Activated T-helper 1 cell treated with anti-CD3 and anti-CD28 coated beads, Interleukin-2, amount 50 U/mL, for 16 hours (primary cell): ENCODE measurements around the gene FOXP1.
"Not testable (repeated sequence)": the region's sequence is repeated elsewhere in the genome, so short reads cannot be mapped to it uniquely, and the experiment has no call there.

Experiments
- DNase-seq, 2 donors: peaks; one replicate each; pipeline ENCODE4 v3.0.0-alpha.2; 2020; ENCODE audit warnings: low read depth in 1 of 2, low spot score in 1 of 2

FOXP1 gene

DNA sequence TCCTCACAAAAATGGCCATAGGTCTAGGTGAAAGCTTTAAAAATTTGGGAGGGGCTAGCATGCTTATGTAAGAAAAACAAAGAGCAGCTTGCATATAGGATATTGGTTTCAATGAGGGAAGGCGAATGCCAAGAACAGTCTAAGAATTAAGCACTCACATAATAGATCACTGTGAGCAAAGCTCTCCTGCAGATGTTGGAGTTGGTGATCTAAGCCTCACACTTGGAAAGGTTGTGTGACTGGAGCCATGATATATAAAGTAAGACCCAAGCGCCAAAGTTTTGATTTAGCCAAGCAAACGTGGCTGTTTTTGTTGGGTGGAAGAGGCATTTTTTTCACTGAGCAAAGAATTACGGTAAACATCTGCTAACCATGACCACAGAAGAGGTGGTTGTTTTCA lies 237.5 kb downstream of the FOXP1 start:
- no peak for DNase-seq

DNA sequence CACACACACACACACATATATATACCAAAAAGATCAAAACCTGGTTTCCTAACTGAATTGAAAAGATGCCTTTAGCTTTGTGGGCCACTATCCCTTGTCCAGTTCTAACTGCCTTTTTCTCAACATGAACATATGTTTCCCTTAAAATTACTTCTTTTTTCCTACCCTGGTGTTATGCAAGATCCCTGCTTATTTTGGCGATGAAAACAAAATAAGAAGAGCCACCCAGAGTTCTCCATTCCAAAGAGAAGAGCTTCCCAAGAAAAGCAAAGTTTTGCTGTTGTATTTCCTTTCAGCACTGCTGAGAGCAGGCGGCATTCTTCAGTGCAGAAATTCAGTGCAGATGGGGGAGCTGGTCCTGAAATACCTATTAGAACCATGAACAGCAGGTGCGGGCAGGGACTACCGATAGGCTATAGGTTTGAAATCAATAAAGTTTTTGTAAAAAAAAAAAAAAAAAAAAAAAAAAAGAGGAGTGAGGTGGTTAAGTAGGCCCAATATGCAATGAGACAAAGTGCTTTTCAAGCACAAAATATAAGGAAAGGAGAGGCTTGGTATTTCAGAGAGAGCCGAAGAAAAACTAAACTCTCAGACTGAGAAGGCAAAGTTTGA lies 238.0 kb downstream of the FOXP1 start:
- DNase-seq: no peak

DNA sequence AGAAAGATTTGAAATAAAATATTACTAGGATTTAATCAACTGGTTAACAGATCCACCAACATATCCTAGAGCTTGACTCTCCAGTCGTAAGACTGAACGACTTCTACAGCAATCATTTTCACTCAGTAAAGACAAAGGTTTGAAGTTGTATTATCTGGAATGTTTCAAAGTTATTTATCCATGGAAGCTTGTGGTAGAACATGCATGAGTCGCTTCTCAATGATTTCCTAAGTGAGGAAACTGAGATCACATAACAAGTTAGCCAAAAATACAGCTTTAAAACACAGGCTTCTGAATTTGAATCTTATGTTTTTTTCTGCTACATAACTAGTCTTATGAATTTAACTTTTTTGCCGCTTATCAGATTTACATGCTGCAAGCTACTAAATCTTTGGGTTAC lies 241.8 kb downstream of the FOXP1 start:
- DNase-seq: no peak

GRCh38 chr3:71339049-71339448 lies 244.5 kb downstream of the FOXP1 start:
- DNase-seq: no peak

- no peak for DNase-seq
Measured at GRCh38 chr3:71332813-71333212, 250.7 kb downstream of the FOXP1 start.

- DNase-seq: no peak
Measured at GRCh38 chr3:71330909-71331308, 252.6 kb downstream of the FOXP1 start.

- DNase-seq: no peak
Measured at GRCh38 chr3:71330505-71330904, 253.0 kb downstream of the FOXP1 start.

DNA sequence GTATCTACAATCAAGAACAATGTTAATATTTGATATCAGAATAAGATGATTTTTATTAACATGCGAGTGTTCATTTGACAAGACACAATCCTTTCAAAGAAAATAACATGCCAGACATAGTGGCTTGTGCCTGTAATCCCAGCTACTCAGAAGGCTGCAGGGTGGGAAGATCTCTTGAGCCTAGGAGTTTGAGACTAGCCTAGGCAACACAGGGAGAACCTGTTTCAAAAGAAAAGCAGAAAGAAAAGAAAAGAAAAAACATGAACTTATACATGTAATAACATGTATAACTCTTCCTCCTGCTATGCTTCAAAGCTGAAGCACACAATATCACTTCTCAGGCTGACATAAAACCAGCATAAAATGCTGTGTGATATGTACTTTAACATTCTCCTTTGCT lies 253.7 kb downstream of the FOXP1 start:
- no peak for DNase-seq

DNA sequence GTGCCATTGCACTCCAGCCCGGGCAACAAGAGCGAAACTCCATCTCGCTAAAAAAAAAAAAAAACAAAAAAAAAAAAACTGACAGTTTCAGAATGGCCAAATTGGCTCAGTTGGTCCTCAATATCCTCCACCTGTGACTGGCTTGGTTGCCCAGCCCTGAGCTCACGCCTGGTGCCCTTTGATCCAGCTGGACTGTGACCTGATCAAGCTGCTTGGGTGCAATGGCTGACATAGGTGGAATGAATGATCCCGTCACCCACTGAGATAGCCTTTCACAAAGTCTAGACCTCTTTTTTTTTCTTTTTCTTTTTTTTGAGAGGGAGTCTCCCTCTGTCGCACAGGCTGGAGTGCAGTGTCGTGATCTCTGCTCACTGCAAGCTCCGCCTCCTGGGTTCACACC lies 254.6 kb downstream of the FOXP1 start:
- DNase-seq: no peak

DNA sequence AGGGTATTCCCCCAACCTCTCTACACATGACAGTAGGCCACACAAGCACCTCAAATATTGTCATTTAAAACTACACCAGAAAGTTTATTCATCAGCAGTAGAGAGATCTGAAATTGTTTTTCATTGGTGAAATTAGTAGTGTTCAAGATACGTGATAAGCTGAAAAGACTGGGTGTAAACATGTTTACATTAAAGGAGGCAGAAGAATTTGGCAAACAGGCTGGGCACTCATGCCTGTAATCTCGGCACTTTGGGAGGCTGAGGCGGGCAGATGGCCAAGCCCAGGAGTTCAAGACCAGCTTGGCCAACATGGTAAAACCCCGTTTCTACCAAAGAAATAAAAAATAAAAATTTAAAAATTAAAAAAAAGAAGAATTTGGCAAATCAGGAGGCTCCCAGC lies 255.6 kb downstream of the FOXP1 start:
- DNase-seq: no peak

DNA sequence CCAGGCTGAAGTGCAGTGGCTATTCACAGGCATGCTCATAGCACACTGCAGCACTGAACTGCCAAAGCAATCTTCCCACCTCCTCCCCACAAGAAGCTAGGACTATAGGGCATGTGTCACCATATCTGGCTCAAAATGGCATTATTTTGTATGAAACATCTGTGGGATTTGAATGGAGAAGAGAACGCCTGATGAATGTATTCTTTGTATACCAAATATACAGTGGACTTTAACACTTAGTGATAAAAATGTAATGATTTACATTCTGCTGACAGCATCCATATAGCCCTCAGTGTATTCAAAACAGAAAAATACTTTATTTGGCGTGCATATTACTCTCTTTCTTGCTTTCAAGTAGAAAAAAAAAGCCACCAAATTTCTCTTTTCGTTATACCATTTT lies 257.8 kb downstream of the FOXP1 start:
- no peak for DNase-seq

DNA sequence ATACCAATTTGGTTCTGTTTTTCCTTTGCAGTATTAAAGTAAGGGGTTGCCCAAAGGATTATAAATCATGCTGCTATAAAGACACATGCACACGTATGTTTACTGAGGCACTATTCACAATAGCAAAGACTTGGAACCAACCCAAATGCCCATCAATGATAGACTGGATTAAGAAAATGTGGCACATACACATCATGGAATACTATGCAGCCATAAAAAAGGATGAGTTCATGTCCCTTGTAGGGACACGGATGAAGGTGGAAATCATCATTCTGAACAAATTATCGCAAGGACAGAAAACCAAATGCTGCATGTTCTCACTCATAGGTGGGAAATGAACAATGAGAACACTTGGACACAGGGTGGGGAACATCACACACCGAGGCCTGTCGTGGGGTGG lies 259.3 kb downstream of the FOXP1 start:
- not testable (repeated sequence) for DNase-seq

GRCh38 chr3:71323558-71323957 lies 260.0 kb downstream of the FOXP1 start:
- DNase-seq: no peak

DNA sequence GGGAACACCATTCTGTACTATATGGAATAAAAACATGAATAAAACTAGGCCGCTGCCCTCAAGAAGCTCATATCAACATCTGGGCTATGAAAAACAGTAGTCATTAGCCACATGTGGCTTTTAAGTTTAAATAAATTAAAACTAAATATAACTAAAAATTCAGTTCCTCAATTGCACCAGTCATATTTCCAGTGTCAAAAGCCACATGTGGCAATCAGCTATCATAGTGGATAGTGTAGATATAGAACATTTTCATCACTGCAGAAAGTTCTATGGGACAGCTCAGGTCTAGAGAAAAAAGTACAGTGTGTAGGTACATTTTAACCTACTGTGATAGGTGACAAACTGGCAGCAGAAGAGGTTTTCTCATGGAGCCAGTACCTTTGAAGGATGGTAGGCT lies 261.4 kb downstream of the FOXP1 start:
- DNase-seq: no peak

DNA sequence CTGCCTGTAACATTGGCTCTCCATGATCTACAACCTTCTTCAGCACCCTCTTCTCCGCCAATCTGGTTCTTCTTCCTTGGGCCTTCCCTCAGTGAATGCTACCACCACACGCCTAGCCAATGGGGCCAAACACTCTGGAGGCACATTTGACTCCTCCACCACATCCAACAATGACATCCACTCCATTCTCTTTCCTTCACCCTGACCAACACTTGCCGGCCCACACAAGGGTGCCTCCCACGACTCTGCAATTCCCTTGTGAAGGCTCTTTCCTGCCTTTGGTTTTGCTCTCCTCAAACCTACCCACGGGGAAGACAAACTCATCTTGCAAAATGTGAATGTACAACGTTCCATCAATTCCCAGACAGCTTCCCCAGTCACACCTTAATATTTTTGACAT lies 263.8 kb downstream of the FOXP1 start:
- DNase-seq: no peak

- DNase-seq: no peak
Measured at GRCh38 chr3:71318458-71318827, 265.1 kb downstream of the FOXP1 start.

DNA sequence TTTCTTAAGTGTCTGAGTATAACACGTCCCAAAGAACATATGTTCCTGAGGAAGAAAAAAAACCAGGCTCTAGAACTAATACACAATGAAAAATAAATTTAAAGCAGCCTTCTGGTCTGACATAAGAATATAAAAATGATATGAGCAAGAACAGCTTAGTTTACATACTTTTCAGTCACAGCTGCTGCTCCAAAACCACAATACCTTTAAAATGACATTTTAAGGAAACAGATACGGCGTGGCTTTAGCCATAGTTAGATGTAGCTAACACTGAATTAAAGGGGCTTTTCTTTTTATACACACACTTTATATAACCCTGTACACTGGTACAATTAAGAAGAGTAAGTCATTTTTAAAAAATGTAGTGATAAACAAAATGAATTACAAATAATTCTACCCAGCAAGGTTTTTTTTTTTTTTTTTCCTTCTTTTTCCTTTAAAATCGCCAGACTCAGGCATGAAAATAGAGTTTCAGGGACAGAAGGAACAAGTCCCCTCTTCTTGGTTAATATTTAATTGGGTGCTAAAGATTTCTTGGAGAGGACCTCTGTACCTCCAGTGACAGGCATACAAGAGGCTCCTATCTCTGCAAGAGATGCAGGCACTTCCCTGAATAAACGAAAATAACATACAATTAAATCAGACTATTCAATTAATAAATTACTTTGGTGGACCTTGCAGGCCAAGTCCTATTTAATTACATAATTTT lies 265.6 kb downstream of the FOXP1 start:
- DNase-seq: no peak

- DNase-seq: no peak
Measured at GRCh38 chr3:71317140-71317539, 266.4 kb downstream of the FOXP1 start.

- no peak for DNase-seq
Measured at GRCh38 chr3:71316066-71316777, 267.3 kb downstream of the FOXP1 start.

DNA sequence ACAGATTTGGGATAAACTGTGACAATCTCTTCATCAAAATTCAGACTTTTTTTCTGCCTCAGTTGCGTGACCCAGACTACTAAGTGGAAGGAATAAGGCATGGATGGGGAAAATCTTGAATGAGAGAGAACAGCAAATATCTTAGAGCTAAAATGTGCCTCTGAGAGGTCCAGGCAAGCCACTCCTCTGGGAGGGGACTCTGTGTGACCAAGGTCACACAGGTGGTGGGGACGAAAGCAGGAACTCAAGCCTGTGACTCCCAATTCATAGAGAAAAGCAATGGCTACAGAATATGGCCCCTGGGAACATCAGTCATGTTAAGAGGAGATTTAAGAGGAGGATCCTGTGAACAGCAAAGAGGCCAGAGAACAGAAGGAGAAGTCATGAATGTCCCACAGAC lies 268.1 kb downstream of the FOXP1 start:
- no peak for DNase-seq

DNA sequence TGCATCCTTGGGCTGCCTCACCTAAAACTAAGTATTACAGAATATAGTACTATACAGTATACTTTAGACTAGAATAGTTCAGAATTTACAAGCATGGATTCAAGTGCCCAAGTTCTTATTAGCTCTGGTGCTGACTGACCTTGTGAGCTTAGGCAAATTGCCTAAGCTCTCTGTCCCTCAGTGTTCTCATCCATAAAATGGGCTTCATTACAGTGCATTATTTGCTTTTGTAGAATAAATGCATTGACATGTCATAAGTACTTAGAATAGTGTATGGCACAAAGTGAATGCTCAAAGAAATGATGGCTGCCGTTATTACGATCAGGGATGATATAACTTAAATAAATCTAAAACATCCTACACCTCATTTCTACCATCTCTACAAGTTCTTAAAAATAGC lies 269.7 kb downstream of the FOXP1 start:
- no peak for DNase-seq

- no peak for DNase-seq
Measured at GRCh38 chr3:71312461-71312860, 271.1 kb downstream of the FOXP1 start.

DNA sequence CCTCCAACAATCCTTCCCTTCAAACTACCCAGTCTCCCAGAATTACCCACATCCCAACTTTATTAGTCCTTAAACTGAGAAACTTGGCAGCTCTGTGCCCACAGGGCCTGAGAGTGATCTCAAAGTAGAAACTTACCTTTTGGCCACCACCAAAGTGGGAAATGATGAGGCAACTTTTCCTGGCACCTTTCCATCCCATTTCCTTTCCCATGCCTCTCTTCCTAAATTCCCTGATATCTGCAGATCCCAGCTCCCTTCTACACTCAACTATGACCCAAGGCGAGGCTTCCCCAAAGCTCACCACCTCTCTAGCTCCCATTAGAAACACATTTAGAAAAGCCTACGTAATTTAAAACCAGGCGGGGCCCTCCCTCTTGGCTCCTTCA lies 271.9 kb downstream of the FOXP1 start:
- DNase-seq: no peak
